Activated T-helper 17 cell treated with anti-CD3 and anti-CD28 coated beads, Interleukin-2, amount 50 U/mL, for 72 hours (primary cell): ENCODE results near the gene ULBP2. TPM values are rescaled to one million over a fixed set of nuclear protein-coding genes. Genes with fewer than 3 reads are reported as not detected.
"Not testable (repeated sequence)": the region's sequence is repeated elsewhere in the genome, so short reads cannot be mapped to it uniquely, and the experiment has no call there.

ENCODE experiments used
- ATAC-seq: fragments of 150-1000 bp; cut with Tn5 transposase; replicated peaks from 2 replicates; pipeline ENCODE4 v1.10.0; 2021; ENCODE audit warnings: mild to moderate bottlenecking, moderate library complexity
- H3K27ac Mint-ChIP-seq: one replicate; pipeline ENCODE4 v1.8.0; 2022; ENCODE audit warnings: mixed read lengths
- H3K27me3 Mint-ChIP-seq: one replicate; pipeline ENCODE4 v1.8.0; 2022; ENCODE audit warnings: mixed read lengths
- H3K36me3 Mint-ChIP-seq: one replicate; pipeline ENCODE4 v1.8.0; 2022; ENCODE audit warnings: low read depth, mild to moderate bottlenecking, mixed read lengths
- H3K4me1 Mint-ChIP-seq: one replicate; pipeline ENCODE4 v1.8.0; 2022; ENCODE audit warnings: mixed read lengths
- H3K4me3 Mint-ChIP-seq: one replicate; pipeline ENCODE4 v1.8.0; 2022; ENCODE audit warnings: mild to moderate bottlenecking, mixed read lengths
- H3K9me3 Mint-ChIP-seq: one replicate; pipeline ENCODE4 v1.8.0; 2022; ENCODE audit warnings: mixed read lengths
- total RNA-seq, 2 donors: library from RNA; stranded (reverse); gene quantifications; one replicate each; pipeline ENCODE4 v1.2.3, GENCODE V29; 2022

Gene ULBP2
- total RNA-seq, 2 donors from 2014 or later = not detected

- not testable (repeated sequence) for H3K27ac Mint-ChIP-seq, H3K36me3 Mint-ChIP-seq, H3K4me1 Mint-ChIP-seq, ATAC-seq, H3K9me3 Mint-ChIP-seq
- Mint-ChIP-seq H3K27me3 (peaks cover 25% of the 10 kb centered on the region), H3K4me3 (peak overlapping the region; percentile 84)
Measured at GRCh38 chr6:149943321-149943720, 1.5 kb downstream of the ULBP2 start.

- H3K4me3 Mint-ChIP-seq, H3K27ac Mint-ChIP-seq: not testable (repeated sequence)
- peaks cover 28% of the 10 kb centered on the region for H3K27me3 Mint-ChIP-seq
Measured at GRCh38 chr6:149945276-149945675, 3.5 kb downstream of the ULBP2 start.

GRCh38 chr6:149946631-149947030 is 4.8 kb downstream of the ULBP2 start:
- H3K36me3 Mint-ChIP-seq, H3K4me3 Mint-ChIP-seq, ATAC-seq, H3K4me1 Mint-ChIP-seq, H3K27ac Mint-ChIP-seq, H3K9me3 Mint-ChIP-seq: not testable (repeated sequence)
- peaks cover 39% of the 10 kb centered on the region for H3K27me3 Mint-ChIP-seq

More at GRCh38 chr6:149945276-149945675, 3.5 kb downstream of the ULBP2 start:
- H3K9me3 Mint-ChIP-seq, ATAC-seq, H3K4me1 Mint-ChIP-seq, H3K36me3 Mint-ChIP-seq: not testable (repeated sequence)

- not testable (repeated sequence) for H3K36me3 Mint-ChIP-seq, H3K9me3 Mint-ChIP-seq, ATAC-seq, H3K4me1 Mint-ChIP-seq, H3K4me3 Mint-ChIP-seq, H3K27ac Mint-ChIP-seq
- peaks cover 46% of the 10 kb centered on the region for H3K27me3 Mint-ChIP-seq
Measured at GRCh38 chr6:149947533-149947932, 5.7 kb downstream of the ULBP2 start.

DNA sequence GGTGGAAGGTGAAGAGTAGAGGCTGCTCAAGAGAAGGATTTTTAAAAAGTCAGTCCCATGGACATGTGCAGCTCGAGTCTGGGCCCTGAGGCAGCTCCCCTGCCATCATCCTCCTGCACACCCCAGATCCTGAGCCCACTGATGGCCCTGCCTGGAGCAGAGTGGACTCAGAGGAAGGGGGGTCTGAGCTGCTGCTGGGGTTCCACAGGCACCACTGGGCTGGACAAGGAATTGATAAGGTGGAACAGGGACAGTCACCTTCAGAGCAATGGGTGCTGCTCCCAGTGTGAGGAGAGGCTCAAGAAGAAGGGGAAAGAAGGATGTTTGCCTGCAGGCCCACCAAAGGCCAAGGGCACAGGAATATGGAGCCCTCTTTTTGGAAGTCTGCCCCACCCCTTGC is 6.2 kb downstream of the ULBP2 start:
- no peaks in the 10 kb centered on the region for H3K36me3 Mint-ChIP-seq
- no peaks in the 10 kb centered on the region for H3K9me3 Mint-ChIP-seq
- no peak for ATAC-seq
- H3K27ac Mint-ChIP-seq = no peak overlapping the region
- H3K4me1 Mint-ChIP-seq = no peaks in the 10 kb centered on the region
- H3K4me3 Mint-ChIP-seq = no peak overlapping the region
- H3K27me3 Mint-ChIP-seq = peaks cover 48% of the 10 kb centered on the region

GRCh38 chr6:149948616-149949015 is 6.8 kb downstream of the ULBP2 start:
- Mint-ChIP-seq H3K36me3 (no peaks in the 10 kb centered on the region), H3K4me1 (no peaks in the 10 kb centered on the region), H3K27me3 (peaks cover 54% of the 10 kb centered on the region), H3K9me3 (no peaks in the 10 kb centered on the region), H3K4me3 (no peak overlapping the region), H3K27ac (no peak overlapping the region)
- ATAC-seq = no peak

- Mint-ChIP-seq H3K36me3 (peaks cover 5% of the 10 kb centered on the region), H3K4me1 (peaks cover 4% of the 10 kb centered on the region), H3K4me3 (no peak overlapping the region), H3K9me3 (no peaks in the 10 kb centered on the region), H3K27me3 (peaks cover 62% of the 10 kb centered on the region), H3K27ac (no peak overlapping the region)
- ATAC-seq = no peak
Measured at GRCh38 chr6:149950423-149950822, 8.6 kb downstream of the ULBP2 start.

GRCh38 chr6:149951096-149951495 is 9.3 kb downstream of the ULBP2 start:
- Mint-ChIP-seq H3K27ac (no peak overlapping the region), H3K4me3 (no peak overlapping the region), H3K36me3 (peaks cover 8% of the 10 kb centered on the region), H3K27me3 (peaks cover 69% of the 10 kb centered on the region), H3K4me1 (peaks cover 4% of the 10 kb centered on the region), H3K9me3 (no peaks in the 10 kb centered on the region)
- ATAC-seq = no peak

DNA sequence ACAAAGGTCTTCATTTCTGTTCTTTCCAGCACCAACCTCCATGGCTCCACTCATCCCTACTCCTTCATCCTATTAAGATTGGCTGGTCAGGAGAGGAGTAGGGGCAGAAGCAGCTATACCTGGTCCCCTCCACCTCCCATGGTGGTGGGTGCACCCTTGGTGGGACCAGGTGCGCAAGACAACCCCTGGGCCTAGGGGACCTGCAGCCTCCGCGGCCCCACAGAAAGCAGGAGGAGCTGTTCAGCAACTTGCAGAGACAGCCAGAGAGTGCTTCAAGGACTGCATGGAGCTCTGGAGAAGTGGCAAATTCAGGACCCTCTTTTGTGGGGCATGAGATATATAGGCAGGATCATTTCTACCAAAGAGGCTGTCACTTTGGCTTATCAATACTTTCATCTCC is 9.8 kb downstream of the ULBP2 start:
- no peak overlapping the region for H3K27ac Mint-ChIP-seq
- H3K27me3 Mint-ChIP-seq = peaks cover 71% of the 10 kb centered on the region
- H3K4me1 Mint-ChIP-seq = peaks cover 4% of the 10 kb centered on the region
- H3K9me3 Mint-ChIP-seq = no peaks in the 10 kb centered on the region
- peaks cover 10% of the 10 kb centered on the region for H3K36me3 Mint-ChIP-seq
- no peak overlapping the region for H3K4me3 Mint-ChIP-seq
- no peak for ATAC-seq

DNA sequence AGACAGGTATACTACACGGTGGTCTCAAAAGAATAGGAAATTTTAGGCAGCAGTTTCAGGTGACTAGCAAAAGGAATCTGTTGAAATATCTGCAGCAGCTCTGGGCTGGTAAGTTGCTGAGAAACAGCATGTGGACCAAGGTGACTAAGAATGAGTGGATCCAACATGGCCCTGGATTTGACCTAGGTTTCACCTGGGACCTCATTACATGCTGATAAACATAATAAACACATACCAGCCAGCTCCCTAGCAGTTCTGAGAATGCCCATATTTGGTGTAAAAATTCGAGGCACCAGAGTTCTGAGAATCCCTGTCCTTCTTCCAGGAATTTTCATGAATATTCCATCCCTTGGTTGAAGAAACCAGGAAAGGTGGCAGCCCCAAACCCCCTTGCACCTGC is 11.6 kb downstream of the ULBP2 start:
- not testable (repeated sequence) for H3K27ac Mint-ChIP-seq, H3K4me1 Mint-ChIP-seq, H3K36me3 Mint-ChIP-seq, H3K4me3 Mint-ChIP-seq, H3K9me3 Mint-ChIP-seq, ATAC-seq
- H3K27me3 Mint-ChIP-seq = peaks cover 70% of the 10 kb centered on the region

DNA sequence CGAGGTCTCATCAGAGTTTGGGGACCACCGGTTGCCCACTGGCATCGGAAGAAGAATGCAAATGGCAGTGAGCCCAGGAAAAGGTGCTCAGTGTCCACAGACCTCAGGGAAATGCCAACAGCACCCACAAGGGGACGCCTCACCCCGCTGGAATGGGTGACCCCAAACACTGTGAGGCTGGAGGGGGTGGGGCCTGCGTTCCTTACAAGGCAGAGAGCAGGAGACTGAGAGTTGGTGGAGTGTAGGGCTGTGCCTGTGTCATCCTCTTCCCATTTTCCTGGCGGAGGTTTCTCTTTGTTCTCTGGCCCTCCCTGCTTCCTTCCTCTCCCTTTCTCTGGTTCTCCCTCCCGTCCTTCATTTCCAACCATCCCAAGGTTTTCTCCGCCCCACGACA is 12.1 kb downstream of the ULBP2 start:
- not testable (repeated sequence) for H3K9me3 Mint-ChIP-seq, H3K4me3 Mint-ChIP-seq, H3K27ac Mint-ChIP-seq, H3K36me3 Mint-ChIP-seq, H3K4me1 Mint-ChIP-seq
- ATAC-seq = peak; percentile 80
- H3K27me3 Mint-ChIP-seq = peaks cover 72% of the 10 kb centered on the region

- not testable (repeated sequence) for ATAC-seq, H3K36me3 Mint-ChIP-seq, H3K27ac Mint-ChIP-seq, H3K4me1 Mint-ChIP-seq, H3K9me3 Mint-ChIP-seq
- H3K4me3 Mint-ChIP-seq = peak overlapping the region; percentile 48
- peaks cover 72% of the 10 kb centered on the region for H3K27me3 Mint-ChIP-seq
Measured at GRCh38 chr6:149954328-149954983, 12.6 kb downstream of the ULBP2 start.

DNA sequence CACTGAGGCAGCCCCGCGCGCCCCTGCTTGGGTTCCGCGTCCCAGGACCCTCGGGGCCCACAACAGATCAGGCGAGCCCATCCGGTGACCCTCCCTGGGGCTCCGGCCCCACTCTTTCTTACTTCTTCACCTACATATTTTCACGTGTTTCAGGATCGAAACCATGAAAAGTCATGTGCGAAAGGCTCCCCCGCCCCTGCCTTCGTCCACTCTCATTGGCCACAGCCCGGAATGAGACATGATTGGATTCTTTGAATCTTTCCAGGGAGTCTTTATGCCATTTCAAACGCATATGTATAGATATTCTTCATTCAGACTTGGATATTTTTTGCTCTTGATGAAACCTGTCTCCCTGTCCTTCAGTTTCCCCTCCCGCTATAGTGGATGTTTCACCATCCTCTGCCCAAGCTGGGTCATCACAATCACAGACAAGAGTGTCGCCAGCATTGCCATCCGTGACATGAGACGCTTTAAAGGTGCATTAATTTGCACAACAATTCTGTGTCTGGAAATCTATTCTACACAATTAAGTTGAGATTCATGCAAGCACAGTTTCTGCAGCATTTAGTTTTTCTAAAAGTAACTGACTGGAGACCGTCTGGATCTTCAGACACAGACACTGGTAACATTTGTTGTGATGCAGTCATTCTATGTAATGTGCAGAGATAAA is 13.3 kb downstream of the ULBP2 start:
- H3K27me3 Mint-ChIP-seq = peaks cover 68% of the 10 kb centered on the region
- ATAC-seq, H3K9me3 Mint-ChIP-seq, H3K27ac Mint-ChIP-seq, H3K4me1 Mint-ChIP-seq, H3K36me3 Mint-ChIP-seq: not testable (repeated sequence)
- H3K4me3 Mint-ChIP-seq = peak overlapping the region; percentile 48

DNA sequence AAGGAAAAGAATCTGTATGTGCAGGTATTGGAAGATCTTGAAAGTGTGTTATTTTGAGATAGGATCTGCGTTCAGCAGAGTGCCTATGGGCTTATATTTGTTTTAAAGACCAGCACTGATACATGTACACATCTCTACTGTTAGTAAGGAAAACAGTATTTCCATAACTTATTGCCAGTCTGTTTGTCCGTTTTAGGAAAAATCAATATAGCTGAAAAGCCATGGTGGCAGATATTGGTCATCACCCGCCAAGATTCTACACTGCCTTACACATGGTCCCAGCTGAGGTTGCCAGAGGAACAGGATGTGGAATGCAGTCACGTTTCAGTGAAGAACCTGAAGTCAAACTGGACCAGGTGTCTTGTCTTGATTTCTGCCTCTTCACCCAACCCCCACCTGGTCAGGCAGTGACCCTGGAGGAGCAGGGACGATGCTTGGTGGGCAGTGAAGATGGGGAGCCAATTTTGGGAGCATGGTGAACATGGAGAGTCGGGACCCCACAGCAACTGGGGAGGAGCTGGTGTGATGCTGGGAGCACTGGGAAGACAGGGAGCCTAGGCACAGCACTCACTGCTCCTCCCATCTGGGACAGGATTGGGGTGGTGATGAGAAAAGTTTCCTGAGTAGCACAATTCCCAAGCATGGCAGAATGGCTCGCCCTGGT is 14.0 kb downstream of the ULBP2 start:
- not testable (repeated sequence) for H3K4me1 Mint-ChIP-seq, H3K36me3 Mint-ChIP-seq, H3K4me3 Mint-ChIP-seq, H3K27ac Mint-ChIP-seq, H3K9me3 Mint-ChIP-seq, ATAC-seq
- peaks cover 67% of the 10 kb centered on the region for H3K27me3 Mint-ChIP-seq

DNA sequence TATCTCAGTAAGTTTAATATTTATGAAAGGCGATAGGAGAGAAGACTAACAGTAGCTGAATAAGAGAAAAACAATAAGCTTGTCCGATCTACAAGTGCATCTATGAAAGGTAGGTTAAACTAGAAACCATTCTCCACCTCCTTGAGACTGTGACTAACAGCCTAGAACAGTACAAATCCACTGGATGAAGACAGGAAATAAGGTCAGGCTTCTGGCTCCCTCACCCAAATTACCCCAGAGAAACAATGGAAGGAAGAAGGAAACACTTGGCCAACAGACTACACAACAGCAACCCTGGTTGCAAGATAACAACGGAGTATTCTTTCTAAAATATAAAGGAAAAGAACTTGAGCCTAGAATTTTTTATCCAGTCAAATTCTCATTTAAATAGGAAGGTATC is 16.3 kb downstream of the ULBP2 start:
- not testable (repeated sequence) for H3K4me3 Mint-ChIP-seq, H3K9me3 Mint-ChIP-seq, ATAC-seq, H3K36me3 Mint-ChIP-seq, H3K4me1 Mint-ChIP-seq, H3K27ac Mint-ChIP-seq
- peaks cover 58% of the 10 kb centered on the region for H3K27me3 Mint-ChIP-seq
